H1 (cell line): ENCODE results near the gene ADGRA3. TPM values are rescaled to one million over a fixed set of nuclear protein-coding genes. Genes with fewer than 3 reads are reported as not detected.

Experiments
- CTCF ChIA-PET: fragments of 300-600 bp; sonication (Branson Sonifier 250); formaldehyde crosslinking; loops from one replicate; lab custom pipeline; 2021; ENCODE audit not compliant: partially characterized antibody; lab: Charles Lee
- POLR2A ChIA-PET: fragments of 300-600 bp; sonication (Branson Sonifier 250); formaldehyde crosslinking; loops from one replicate; lab custom pipeline; 2021; ENCODE audit warnings: inconsistent platforms; ENCODE audit not compliant: partially characterized antibody; lab: Charles Lee
- DNase-seq, 2 experiments: peaks; one replicate each; pipeline versions ENCODE4 v3.0.0 to v3.0.0-alpha.2; 2010 to 2022; ENCODE audit warnings: low spot score in 2 of 2, low read depth in 1 of 2, mixed read lengths in 1 of 2
- FAIRE-seq: peaks from 2 replicates; lab custom pipeline; 2011; peaks lifted over from hg19 to GRCh38; lab: Jason Lieb, UNC
- H2AFZ ChIP-seq: 2 replicates; pipeline ENCODE4 v1.8.1; 2012; ENCODE audit warnings: low read length, inconsistent platforms
- H2AK5ac ChIP-seq: 2 replicates; pipeline ENCODE4 v1.6.1; 2013; ENCODE audit warnings: low read depth, low read length
- H2BK120ac ChIP-seq: replicated peaks from 2 replicates; pipeline ENCODE3; 2013; ENCODE audit warnings: low read depth, low read length, inconsistent platforms
- H2BK12ac ChIP-seq: 2 replicates; pipeline ENCODE4 v1.6.1; 2013; ENCODE audit warnings: low read depth, low read length
- H2BK15ac ChIP-seq: 2 replicates; pipeline ENCODE4 v1.6.1; 2013; ENCODE audit warnings: low read length
- H2BK20ac ChIP-seq: 2 replicates; pipeline ENCODE4 v1.6.1; 2013; ENCODE audit warnings: low read length
- H2BK5ac ChIP-seq: 2 replicates; pipeline ENCODE4 v1.6.1; 2013; ENCODE audit warnings: low read depth, low read length
- H3K14ac ChIP-seq: 2 replicates; pipeline ENCODE4 v1.6.1; 2013; ENCODE audit warnings: inconsistent platforms; ENCODE audit not compliant: insufficient read length
- H3K18ac ChIP-seq: 2 replicates; pipeline ENCODE4 v1.6.1; 2013; ENCODE audit warnings: low read length; ENCODE audit errors: extremely low read depth
- H3K23ac ChIP-seq: 2 replicates; pipeline ENCODE4 v1.6.1; 2013; ENCODE audit warnings: inconsistent platforms; ENCODE audit not compliant: insufficient read length
- H3K23me2 ChIP-seq: 2 replicates; pipeline ENCODE4 v1.6.1; 2013; ENCODE audit warnings: low read depth, low read length
- H3K27ac ChIP-seq: 2 replicates; pipeline ENCODE4 v1.6.1; 2011; ENCODE audit warnings: low read depth, low read length, inconsistent platforms
- H3K27me3 ChIP-seq, 4 experiments: replicated peaks in 1 of 4; 1 replicate in 1 of 4; 2 replicates in 3 of 4; pipeline versions ENCODE4 v1.6.1 to v1.8.1; 2011 to 2013; ENCODE audit warnings: low read length in 3 of 4, mild to moderate bottlenecking in 3 of 4, inconsistent platforms in 2 of 4, mixed read lengths in 2 of 4, moderate library complexity in 1 of 4; ENCODE audit not compliant: control insufficient read depth in 3 of 4, insufficient read depth in 3 of 4; ENCODE audit errors: extremely low read depth in 1 of 4
- H3K36me3 ChIP-seq, 4 experiments: 2 replicates each; pipeline versions ENCODE4 v1.6.1 to v1.8.1; 2011 to 2013; ENCODE audit warnings: mild to moderate bottlenecking in 4 of 4, low read length in 3 of 4, moderate library complexity in 2 of 4, control low read depth in 1 of 4, inconsistent platforms in 1 of 4; ENCODE audit not compliant: insufficient read depth in 4 of 4, control insufficient read depth in 2 of 4
- H3K4ac ChIP-seq: replicated peaks from 2 replicates; pipeline ENCODE3; 2013; ENCODE audit warnings: low read length, low read depth, mixed read lengths, inconsistent platforms; ENCODE audit not compliant: insufficient read length
- H3K4me1 ChIP-seq, 4 experiments: replicated peaks in 1 of 4; 1 replicate in 1 of 4; 2 replicates in 3 of 4; pipeline versions ENCODE4 v1.6.1 to v1.8.1; 2011 to 2013; ENCODE audit warnings: low read length in 3 of 4, inconsistent platforms in 2 of 4, mixed read lengths in 1 of 4; ENCODE audit not compliant: insufficient read depth in 4 of 4, control insufficient read depth in 3 of 4
- H3K4me2 ChIP-seq, 2 experiments: 2 replicates each; pipeline versions ENCODE4 v1.6.1 to v1.8.1; 2011 to 2013; ENCODE audit warnings: low read depth in 2 of 2, low read length in 2 of 2, control low read depth in 1 of 2, inconsistent platforms in 1 of 2, mild to moderate bottlenecking in 1 of 2; ENCODE audit not compliant: insufficient read depth in 1 of 2
- H3K4me3 ChIP-seq, 4 experiments: fragments of 200-600, 300-600 bp in 1 of 4; sonication (generic), shearing (Covaris generic), sonication (Bioruptor Twin) in 1 of 4; 2 replicates each; pipeline versions ENCODE4 v1.5.1 to v1.8.1; 2011 to 2016; ENCODE audit warnings: low read length in 4 of 4, low read depth in 3 of 4, control low read depth in 2 of 4, inconsistent platforms in 2 of 4, mild to moderate bottlenecking in 2 of 4, mixed read lengths in 1 of 4, moderate library complexity in 1 of 4; ENCODE audit not compliant: insufficient read depth in 2 of 4; ENCODE audit errors: extremely low read depth in 1 of 4
- H3K56ac ChIP-seq: replicated peaks from 2 replicates; pipeline ENCODE3; 2013; ENCODE audit warnings: low read depth, mild to moderate bottlenecking, mixed read lengths, low read length, inconsistent platforms; ENCODE audit not compliant: insufficient read length
- H3K79me1 ChIP-seq: 2 replicates; pipeline ENCODE4 v1.6.1; 2013; ENCODE audit warnings: low read depth, low read length, control low read depth
- H3K79me2 ChIP-seq, 2 experiments: 2 replicates each; pipeline versions ENCODE4 v1.6.1 to v1.8.1; 2012 to 2013; ENCODE audit warnings: low read length in 2 of 2, mild to moderate bottlenecking in 2 of 2, inconsistent platforms in 1 of 2; ENCODE audit not compliant: insufficient read depth in 2 of 2, control insufficient read depth in 1 of 2
- H3K9ac ChIP-seq, 4 experiments: replicated peaks in 1 of 4; 1 replicate in 1 of 4; 2 replicates in 3 of 4; pipeline versions ENCODE4 v1.6.1 to v1.8.1; 2011 to 2013; ENCODE audit warnings: low read depth in 3 of 4, low read length in 3 of 4, control low read depth in 2 of 4, mild to moderate bottlenecking in 2 of 4, moderate library complexity in 2 of 4, inconsistent platforms in 1 of 4; ENCODE audit errors: extremely low read depth in 1 of 4
- H3K9me3 ChIP-seq, 2 experiments: 2 replicates each; pipeline versions ENCODE4 v1.6.1 to v1.8.1; 2012 to 2013; ENCODE audit warnings: mild to moderate bottlenecking in 2 of 2, moderate library complexity in 2 of 2, control low read depth in 1 of 2, inconsistent platforms in 1 of 2, low read depth in 1 of 2, low read length in 1 of 2, mixed read lengths in 1 of 2; ENCODE audit not compliant: insufficient read depth in 2 of 2
- H4K20me1 ChIP-seq, 2 experiments: replicated peaks in 1 of 2; 2 replicates each; pipeline versions ENCODE3 to v1.8.1; 2011 to 2013; ENCODE audit warnings: inconsistent platforms in 2 of 2, low read length in 2 of 2, mild to moderate bottlenecking in 1 of 2; ENCODE audit not compliant: insufficient read depth in 2 of 2, control insufficient read depth in 1 of 2
- H4K5ac ChIP-seq: 2 replicates; pipeline ENCODE4 v1.6.1; 2013; ENCODE audit warnings: low read length, low read depth, mixed read lengths, inconsistent platforms; ENCODE audit not compliant: insufficient read length
- H4K8ac ChIP-seq: 2 replicates; pipeline ENCODE4 v1.8.0; 2013; ENCODE audit warnings: mild to moderate bottlenecking, moderate library complexity, low read length, inconsistent platforms; ENCODE audit not compliant: insufficient read depth; ENCODE audit errors: extremely low read depth
- H4K91ac ChIP-seq: replicated peaks from 2 replicates; pipeline ENCODE3; 2013; ENCODE audit warnings: low read length, mixed read lengths, inconsistent platforms; ENCODE audit not compliant: insufficient read length
- CBX5 ChIP-seq: fragments of 300-800, 300-1000 bp; sonication (generic); IDR thresholded peaks from 2 replicates; pipeline ENCODE4 v1.7.1; 2016; ENCODE audit warnings: antibody characterized with exemption, low read length, low read depth
- CTCF ChIP-seq, 3 experiments: IDR thresholded peaks; 1 replicate in 2 of 3; 2 replicates in 1 of 3; pipeline versions ENCODE4 v1.5.1 to v1.6.1; 2011; ENCODE audit warnings: low read length in 3 of 3, mild to moderate bottlenecking in 3 of 3, inconsistent platforms in 2 of 3, low read depth in 1 of 3, moderate library complexity in 1 of 3; ENCODE audit not compliant: insufficient read depth in 1 of 3; ENCODE audit errors: control extremely low read depth in 1 of 3
- GABPA ChIP-seq: IDR thresholded peaks from 2 replicates; pipeline ENCODE4 v1.6.1; 2011; ENCODE audit warnings: mild to moderate bottlenecking, low read length, moderate library complexity, borderline replicate concordance; ENCODE audit not compliant: insufficient read depth
- KDM4A ChIP-seq: IDR thresholded peaks from one replicate; pipeline ENCODE4 v1.7.1; 2012; ENCODE audit warnings: low read depth, mild to moderate bottlenecking, moderate library complexity, low read length, inconsistent platforms; ENCODE audit not compliant: severe bottlenecking
- NRF1 ChIP-seq: IDR thresholded peaks from 2 replicates; pipeline ENCODE4 v1.6.1; 2011; ENCODE audit warnings: mild to moderate bottlenecking, low read depth, low read length, improper control_type of control experiment
- POLR2A ChIP-seq, 2 experiments: IDR thresholded peaks; 1 replicate in 1 of 2; 2 replicates in 1 of 2; pipeline ENCODE4 v1.6.1; 2011; ENCODE audit warnings: low read depth in 2 of 2, low read length in 2 of 2, mild to moderate bottlenecking in 2 of 2; ENCODE audit errors: control extremely low read depth in 1 of 2
- POU5F1 ChIP-seq: IDR thresholded peaks from 2 replicates; pipeline ENCODE4 v1.6.1; 2011; ENCODE audit warnings: low read depth, mild to moderate bottlenecking, low read length, moderate library complexity
- RAD21 ChIP-seq, 2 experiments: IDR thresholded peaks in 1 of 2; conservative IDR thresholded peaks in 1 of 2; 2 replicates each; pipeline ENCODE4 v1.6.1; 2011; ENCODE audit warnings: low read depth in 2 of 2, low read length in 2 of 2, improper control_type of control experiment in 1 of 2, inconsistent platforms in 1 of 2, mild to moderate bottlenecking in 1 of 2, moderate library complexity in 1 of 2
- SIN3A ChIP-seq, 2 experiments: IDR thresholded peaks in 1 of 2; conservative IDR thresholded peaks in 1 of 2; 2 replicates each; pipeline ENCODE4 v1.6.1; 2011 to 2012; ENCODE audit warnings: low read length in 2 of 2, improper control_type of control experiment in 1 of 2, low read depth in 1 of 2, mild to moderate bottlenecking in 1 of 2
- TEAD4 ChIP-seq: IDR thresholded peaks from 2 replicates; pipeline ENCODE4 v1.6.1; 2012; ENCODE audit warnings: low read depth, low read length, inconsistent platforms, mixed read lengths
- WGBS, 2 experiments: shearing (Covaris generic) in 1 of 2; methylation state at CpG; one replicate each; pipeline versions ENCODE4 v1.1.6 to v1.1.7; 2013 to 2015; ENCODE audit warnings: low lambda C conversion rate in 2 of 2, mixed read lengths in 2 of 2, inconsistent platforms in 1 of 2, low coverage in 1 of 2, missing lambda C conversion rate in 1 of 2; ENCODE audit not compliant: insufficient replicate concordance in 2 of 2, insufficient coverage in 1 of 2, insufficient read length in 1 of 2; ENCODE audit errors: extremely low coverage in 1 of 2, missing lambda C conversion rate in 1 of 2; 5-methylcytosine and 5-hydroxymethylcytosine counted together
- polyA plus RNA-seq, 7 experiments: library from polyadenylated mRNA; depleted of rRNA in 3 of 7; stranded (reverse) in 5 of 7; unstranded in 2 of 7; fragments of >200 nt in 5 of 7; fragments of 200-250 nt in 2 of 7; gene quantifications; 1 replicate in 5 of 7; 2 replicates in 1 of 7; 4 replicates in 1 of 7; pipeline versions ENCODE4 v1.2.1 to v1.2.3, GENCODE V29; 2011 to 2013; ENCODE audit warnings: missing spikeins in 2 of 7, mixed read lengths in 2 of 7
- total RNA-seq: library from RNA; stranded (reverse); fragmentation: NEBNext Ultra II Directional; extraction: Animal tissue kit (Norgen Biotek cat#: 25700); gene quantifications from 2 replicates; pipeline ENCODE4 v1.2.1, GENCODE V29; 2021

Gene ADGRA3
- total and polyA plus RNA-seq, 2 of the 8 experiments (the other 6 are each of a cell fraction or from before 2014, with no cell fraction given): 31.5 to 63.0 TPM

- Histone ChIP-seq H3K27me3 (no peaks in the 10 kb centered on the region), H4K8ac (no peak overlapping the region), H2BK120ac (no peak overlapping the region), H4K91ac (no peak overlapping the region), H2BK12ac (no peak overlapping the region), H3K27ac (no peak overlapping the region; the same call in 1 of the 2 replicates), H3K9ac (no peak overlapping the region), H3K79me2 (peaks cover 6 to 97% of the 10 kb centered on the region in 2 experiments; a peak in 3 of 4 replicates), H2AFZ (no peak overlapping the region), H3K23me2 (no peaks in the 10 kb centered on the region), H2BK5ac (no peak overlapping the region), H3K4ac (no peak overlapping the region), H3K18ac (no peak overlapping the region), H2AK5ac (no peak overlapping the region), H3K79me1 (no peaks in the 10 kb centered on the region; the same call in none of the 2 replicates), H3K4me2 (no peak overlapping the region), H2BK15ac (no peak overlapping the region), H3K14ac (no peak overlapping the region), H3K23ac (no peak overlapping the region), H4K5ac (no peak overlapping the region), H3K56ac (no peak overlapping the region), H3K4me3 (no peak overlapping the region), H3K9me3 (no peaks in the 10 kb centered on the region), H3K36me3 (no peaks in the 10 kb centered on the region), H4K20me1 (peaks cover 6% of the 10 kb centered on the region in 2 experiments), H2BK20ac (no peak overlapping the region), H3K4me1 (peaks cover 0 to 8% (median 3%) of the 10 kb centered on the region in 4 experiments; a peak in 4 of 7 replicates)
- no peak for DNase-seq
- FAIRE-seq: no peak
- CTCF ChIA-PET: no interaction called here
- POLR2A ChIA-PET: interaction anchor here (0.6 to 1.3 kb wide), 2 partner anchors 29 to 51 kb away, joined by 3 to 4 read pairs; no protein-coding TSS in a partner anchor
- no peak for TF ChIP-seq GABPA
- no peak for TF ChIP-seq NRF1
- TF ChIP-seq KDM4A: no peak
- TF ChIP-seq TEAD4: no peak
- no peak for TF ChIP-seq POU5F1
- no peak for TF ChIP-seq CBX5
- no peak for TF ChIP-seq CTCF (IDR thresholded peaks at IDR 0.05; ENCODE audit: control extremely low read depth in 1 of 3, insufficient read depth in 1 of 3, low read depth in 1 of 3, low read length in 3 of 3)
- TF ChIP-seq SIN3A (conservative IDR thresholded peaks at IDR 0.05 in 1 of 2, IDR thresholded peaks at IDR 0.05 in 1 of 2; ENCODE audit: low read depth in 1 of 2, low read length in 2 of 2): no peak
- TF ChIP-seq RAD21 (IDR thresholded peaks at IDR 0.05 in 1 of 2, conservative IDR thresholded peaks at IDR 0.05 in 1 of 2; ENCODE audit: low read depth in 2 of 2, low read length in 2 of 2): no peak
- TF ChIP-seq POLR2A (IDR thresholded peaks at IDR 0.05; ENCODE audit: control extremely low read depth in 1 of 2, low read depth in 2 of 2, low read length in 2 of 2): no peak
- WGBS, 2 experiments: 80% methylated on average over 2 of the region's 2 CpGs; no CpG with 5 or more reads in 1 of the 2 experiments
Measured at GRCh38 chr4:22480675-22481327, 35.1 kb downstream of the ADGRA3 start.
